ENCODE data around the gene LST1.

The LST1 gene

DNA sequence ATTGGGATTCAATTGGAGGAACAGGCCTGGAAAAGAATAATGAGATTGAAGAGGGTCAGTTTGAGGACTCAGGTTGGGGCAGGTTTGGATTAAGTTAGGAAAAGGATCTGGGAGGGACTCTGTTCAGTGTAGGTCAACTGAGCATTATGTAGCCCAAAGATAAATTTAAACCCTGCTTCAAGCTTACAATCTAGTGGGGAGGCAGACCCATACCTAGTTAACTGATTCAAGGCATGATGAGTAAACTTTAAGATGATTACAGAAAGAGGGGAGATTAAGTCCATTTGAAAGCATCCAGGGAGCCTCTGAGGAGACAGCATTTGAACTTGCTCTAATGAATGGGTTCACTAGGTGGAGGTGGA, 25.4 kb upstream of the LST1 start:
- DNase-seq = no peak

DNA sequence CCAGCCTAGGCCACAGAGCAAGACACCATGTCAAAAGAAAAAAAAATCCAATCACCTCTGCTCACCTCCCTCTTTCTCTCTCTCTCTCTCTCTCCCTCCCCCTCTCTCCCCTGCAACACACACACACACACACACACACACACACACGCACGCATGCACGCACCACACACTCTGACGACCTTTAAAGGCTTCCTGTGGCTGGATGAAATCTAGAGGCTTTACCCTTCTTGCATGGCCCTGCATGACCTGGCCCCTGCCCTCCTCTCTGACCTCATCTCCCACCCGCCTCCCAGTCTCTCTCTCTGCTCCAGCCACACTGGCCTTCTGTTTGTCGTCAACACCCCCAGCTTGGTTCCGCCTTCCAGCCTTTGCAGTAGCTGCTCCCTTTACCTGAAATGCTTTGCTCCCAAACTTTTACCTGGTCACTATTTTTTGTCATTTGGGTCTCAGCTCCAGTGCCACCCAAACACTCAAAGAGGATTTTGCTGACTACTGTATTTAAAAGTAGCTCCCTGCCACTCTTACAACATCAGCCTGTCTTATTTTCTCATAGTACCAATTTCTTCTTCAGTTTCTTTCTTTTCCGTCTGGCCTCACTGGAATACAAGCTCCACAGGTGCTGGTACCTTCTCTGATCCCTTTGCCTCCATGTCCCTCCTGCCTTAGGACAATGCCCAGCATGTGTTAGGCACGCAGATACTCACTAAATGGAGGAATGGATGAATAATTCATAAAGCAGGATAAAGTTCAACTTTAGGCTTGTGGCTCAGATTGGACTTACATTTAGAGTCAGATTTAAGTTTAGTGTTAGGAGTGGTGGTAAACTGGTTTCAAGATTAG, 18.3 kb upstream of the LST1 start:
- peak in 1 of 2 donors; percentile 40 for DNase-seq

DNA sequence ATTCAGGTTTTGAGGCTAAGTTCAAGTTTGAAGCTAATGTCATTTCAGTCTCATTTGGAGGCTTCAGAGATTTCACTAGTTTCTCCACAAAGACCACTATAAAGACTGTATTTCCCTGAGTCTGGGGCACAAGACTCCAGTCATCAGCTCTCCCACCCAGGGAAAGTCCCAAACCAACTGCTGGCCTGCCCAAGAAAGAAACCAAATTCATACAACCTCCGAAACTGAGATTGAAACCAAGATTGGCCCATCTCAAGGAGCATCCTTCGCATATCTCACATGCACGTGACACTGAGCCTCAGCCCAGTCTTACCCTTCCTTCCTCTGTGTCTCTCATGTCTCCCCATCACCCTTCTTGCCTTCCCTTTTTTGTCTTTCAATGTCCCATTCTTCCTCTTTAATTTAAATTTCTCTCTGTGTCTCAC, 17.5 kb upstream of the LST1 start:
- DNase-seq = peak; percentile 83 to 86

GRCh38 chr6:31569861-31570536, 16.1 kb upstream of the LST1 start:
- DNase-seq = no peak

- no peak for DNase-seq
Measured at GRCh38 chr6:31572041-31572911, 13.8 kb upstream of the LST1 start, which contains the start of gene LTA. LTA (plus strand) TSS chr6:31572289; CDS start chr6:31572743, 454 bp downstream.

- DNase-seq = no peak
Measured at GRCh38 chr6:31573239-31574105, 12.6 kb upstream of the LST1 start.

DNA sequence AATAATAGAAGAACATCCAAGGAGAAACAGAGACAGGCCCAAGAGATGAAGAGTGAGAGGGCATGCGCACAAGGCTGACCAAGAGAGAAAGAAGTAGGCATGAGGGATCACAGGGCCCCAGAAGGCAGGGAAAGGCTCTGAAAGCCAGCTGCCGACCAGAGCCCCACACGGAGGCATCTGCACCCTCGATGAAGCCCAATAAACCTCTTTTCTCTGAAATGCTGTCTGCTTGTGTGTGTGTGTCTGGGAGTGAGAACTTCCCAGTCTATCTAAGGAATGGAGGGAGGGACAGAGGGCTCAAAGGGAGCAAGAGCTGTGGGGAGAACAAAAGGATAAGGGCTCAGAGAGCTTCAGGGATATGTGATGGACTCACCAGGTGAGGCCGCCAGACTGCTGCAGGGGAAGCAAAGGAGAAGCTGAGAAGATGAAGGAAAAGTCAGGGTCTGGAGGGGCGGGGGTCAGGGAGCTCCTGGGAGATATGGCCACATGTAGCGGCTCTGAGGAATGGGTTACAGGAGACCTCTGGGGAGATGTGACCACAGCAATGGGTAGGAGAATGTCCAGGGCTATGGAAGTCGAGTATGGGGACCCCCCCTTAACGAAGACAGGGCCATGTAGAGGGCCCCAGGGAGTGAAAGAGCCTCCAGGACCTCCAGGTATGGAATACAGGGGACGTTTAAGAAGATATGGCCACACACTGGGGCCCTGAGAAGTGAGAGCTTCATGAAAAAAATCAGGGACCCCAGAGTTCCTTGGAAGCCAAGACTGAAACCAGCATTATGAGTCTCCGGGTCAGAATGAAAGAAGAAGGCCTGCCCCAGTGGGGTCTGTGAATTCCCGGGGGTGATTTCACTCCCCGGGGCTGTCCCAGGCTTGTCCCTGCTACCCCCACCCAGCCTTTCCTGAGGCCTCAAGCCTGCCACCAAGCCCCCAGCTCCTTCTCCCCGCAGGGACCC, 11.7 kb upstream of the LST1 start:
- DNase-seq = no peak

- DNase-seq = peak; percentile 92 to 93
Measured at GRCh38 chr6:31575335-31575901, 10.7 kb upstream of the LST1 start, which contains the start of gene TNF. TNF (plus strand) TSS chr6:31575565; CDS start chr6:31575742, 177 bp downstream.

GRCh38 chr6:31575952-31576685, 10.0 kb upstream of the LST1 start:
- DNase-seq = no peak

DNA sequence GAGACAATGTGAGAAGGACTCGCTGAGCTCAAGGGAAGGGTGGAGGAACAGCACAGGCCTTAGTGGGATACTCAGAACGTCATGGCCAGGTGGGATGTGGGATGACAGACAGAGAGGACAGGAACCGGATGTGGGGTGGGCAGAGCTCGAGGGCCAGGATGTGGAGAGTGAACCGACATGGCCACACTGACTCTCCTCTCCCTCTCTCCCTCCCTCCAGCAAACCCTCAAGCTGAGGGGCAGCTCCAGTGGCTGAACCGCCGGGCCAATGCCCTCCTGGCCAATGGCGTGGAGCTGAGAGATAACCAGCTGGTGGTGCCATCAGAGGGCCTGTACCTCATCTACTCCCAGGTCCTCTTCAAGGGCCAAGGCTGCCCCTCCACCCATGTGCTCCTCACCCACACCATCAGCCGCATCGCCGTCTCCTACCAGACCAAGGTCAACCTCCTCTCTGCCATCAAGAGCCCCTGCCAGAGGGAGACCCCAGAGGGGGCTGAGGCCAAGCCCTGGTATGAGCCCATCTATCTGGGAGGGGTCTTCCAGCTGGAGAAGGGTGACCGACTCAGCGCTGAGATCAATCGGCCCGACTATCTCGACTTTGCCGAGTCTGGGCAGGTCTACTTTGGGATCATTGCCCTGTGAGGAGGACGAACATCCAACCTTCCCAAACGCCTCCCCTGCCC, 9.0 kb upstream of the LST1 start:
- no peak for DNase-seq

- DNase-seq = no peak
Measured at GRCh38 chr6:31577579-31577966, 8.5 kb upstream of the LST1 start.

- DNase-seq = no peak
Measured at GRCh38 chr6:31578184-31579118, 7.6 kb upstream of the LST1 start.

DNA sequence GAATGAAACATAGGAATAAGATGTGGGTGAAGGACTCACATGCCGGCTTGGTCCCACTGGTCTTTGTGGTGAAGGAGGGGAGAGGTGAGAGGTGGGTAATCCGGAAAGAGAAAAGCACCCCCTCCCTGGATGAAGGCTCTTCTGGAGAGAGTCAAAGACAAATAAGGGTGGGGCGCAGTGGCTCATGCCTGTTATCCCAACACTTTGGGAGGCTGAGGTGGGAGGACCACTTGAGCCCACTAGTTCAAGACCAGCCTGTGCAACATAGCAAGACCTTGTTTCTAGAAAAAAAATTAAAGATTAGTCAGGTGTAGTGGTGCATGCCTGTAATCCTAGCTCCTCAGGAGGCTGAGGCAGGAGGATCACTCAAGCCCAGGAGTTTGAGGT, 7.0 kb upstream of the LST1 start:
- DNase-seq = no peak

- DNase-seq = no peak
Measured at GRCh38 chr6:31579546-31580437, 6.3 kb upstream of the LST1 start.

DNA sequence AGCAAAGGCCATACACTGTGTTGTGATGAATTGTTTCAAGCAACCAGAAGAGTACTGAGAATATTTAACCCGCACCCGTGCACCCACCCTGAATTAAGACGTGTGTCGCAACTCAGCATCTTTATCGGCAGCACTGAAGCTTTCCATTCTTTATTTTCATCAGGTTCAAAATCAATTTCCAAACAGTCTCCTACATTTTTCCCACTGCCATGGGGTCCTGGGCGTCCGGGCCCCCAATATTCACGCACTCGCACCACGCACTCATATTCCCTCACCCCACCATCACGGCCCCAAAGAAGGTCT, 5.7 kb upstream of the LST1 start:
- no peak for DNase-seq

DNA sequence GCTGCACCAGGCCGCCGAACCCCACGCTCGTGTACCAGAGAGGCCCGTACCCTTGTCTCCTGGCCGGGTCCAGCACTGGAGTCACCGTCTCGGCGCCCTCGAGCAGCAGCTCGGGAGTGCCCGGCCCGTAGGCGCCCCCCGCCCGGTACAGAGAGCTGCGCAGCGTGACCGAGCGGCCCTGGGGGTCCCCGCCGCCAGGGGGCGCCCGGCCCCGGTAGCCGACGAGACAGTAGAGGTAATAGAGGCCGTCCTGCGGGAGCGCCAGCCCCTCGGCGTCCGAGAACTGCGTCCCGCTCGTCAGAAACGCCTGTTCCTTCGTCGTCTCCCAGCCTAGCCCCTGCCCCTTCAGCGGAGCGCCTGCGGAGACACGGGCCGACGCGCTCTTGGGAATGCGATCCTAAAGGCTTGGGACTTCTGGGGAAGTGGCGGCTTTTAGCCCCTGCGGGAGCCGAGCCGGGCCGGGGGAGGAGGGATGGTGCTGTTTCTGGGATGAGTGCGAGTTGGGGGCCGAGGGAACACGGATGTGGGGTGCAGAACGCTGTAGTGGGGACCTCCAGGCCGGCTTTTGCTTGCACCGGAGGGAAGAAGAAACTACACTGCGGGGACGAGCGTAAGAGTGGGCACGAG, 5.2 kb upstream of the LST1 start:
- DNase-seq = peak; percentile 74 to 82

Measured in inflammatory macrophage (primary cell).